GM12872 (cell line): ENCODE measurements around the gene TMEM229B.

Source experiments
- TF ChIP-seq, protein P1 (sequence below): IDR thresholded peaks from 3 replicates; pipeline ENCODE4 v1.5.1; 2011; ENCODE audit warnings: low read depth, mild to moderate bottlenecking, low read length, moderate library complexity; ENCODE audit not compliant: insufficient read depth

TMEM229B gene

DNA sequence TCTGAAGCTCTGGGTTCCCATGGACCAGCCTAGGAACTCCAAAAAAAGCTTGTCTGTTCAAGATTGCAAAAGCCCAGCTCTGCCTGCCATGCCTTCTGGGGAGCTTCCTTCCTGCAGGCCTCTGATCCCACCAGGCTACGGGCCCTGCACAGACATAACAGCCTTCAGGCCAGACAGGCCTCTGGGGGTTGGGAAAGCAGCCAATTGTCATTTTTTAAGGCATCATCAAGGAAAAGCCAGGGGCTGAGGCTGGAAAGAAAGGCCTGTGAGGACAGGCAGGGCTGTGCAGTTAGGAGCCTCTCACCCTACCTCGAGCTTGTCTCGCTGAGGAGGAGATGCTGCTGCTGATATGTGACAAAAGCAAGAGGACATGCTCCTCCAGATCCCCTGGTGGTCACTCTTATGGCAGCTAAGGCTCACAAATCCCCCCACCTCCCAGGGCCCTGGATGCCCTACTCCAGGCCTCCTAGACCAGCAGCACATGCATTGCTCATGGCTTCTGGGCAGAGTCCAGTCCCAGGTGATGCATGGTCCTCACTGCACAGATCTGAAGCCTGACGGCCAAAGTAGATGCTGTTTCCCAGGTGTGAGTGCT, 2.9 kb downstream of the TMEM229B start:
- TF ChIP-seq, protein P1, sequence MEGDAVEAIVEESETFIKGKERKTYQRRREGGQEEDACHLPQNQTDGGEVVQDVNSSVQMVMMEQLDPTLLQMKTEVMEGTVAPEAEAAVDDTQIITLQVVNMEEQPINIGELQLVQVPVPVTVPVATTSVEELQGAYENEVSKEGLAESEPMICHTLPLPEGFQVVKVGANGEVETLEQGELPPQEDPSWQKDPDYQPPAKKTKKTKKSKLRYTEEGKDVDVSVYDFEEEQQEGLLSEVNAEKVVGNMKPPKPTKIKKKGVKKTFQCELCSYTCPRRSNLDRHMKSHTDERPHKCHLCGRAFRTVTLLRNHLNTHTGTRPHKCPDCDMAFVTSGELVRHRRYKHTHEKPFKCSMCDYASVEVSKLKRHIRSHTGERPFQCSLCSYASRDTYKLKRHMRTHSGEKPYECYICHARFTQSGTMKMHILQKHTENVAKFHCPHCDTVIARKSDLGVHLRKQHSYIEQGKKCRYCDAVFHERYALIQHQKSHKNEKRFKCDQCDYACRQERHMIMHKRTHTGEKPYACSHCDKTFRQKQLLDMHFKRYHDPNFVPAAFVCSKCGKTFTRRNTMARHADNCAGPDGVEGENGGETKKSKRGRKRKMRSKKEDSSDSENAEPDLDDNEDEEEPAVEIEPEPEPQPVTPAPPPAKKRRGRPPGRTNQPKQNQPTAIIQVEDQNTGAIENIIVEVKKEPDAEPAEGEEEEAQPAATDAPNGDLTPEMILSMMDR = 0 out of 3 replicates have a peak, but pooled peaks have one; percentile 22

- TF ChIP-seq, protein P1 = no peak
Measured at GRCh38 chr14:67483579-67484285, 4.8 kb downstream of the TMEM229B start.

DNA sequence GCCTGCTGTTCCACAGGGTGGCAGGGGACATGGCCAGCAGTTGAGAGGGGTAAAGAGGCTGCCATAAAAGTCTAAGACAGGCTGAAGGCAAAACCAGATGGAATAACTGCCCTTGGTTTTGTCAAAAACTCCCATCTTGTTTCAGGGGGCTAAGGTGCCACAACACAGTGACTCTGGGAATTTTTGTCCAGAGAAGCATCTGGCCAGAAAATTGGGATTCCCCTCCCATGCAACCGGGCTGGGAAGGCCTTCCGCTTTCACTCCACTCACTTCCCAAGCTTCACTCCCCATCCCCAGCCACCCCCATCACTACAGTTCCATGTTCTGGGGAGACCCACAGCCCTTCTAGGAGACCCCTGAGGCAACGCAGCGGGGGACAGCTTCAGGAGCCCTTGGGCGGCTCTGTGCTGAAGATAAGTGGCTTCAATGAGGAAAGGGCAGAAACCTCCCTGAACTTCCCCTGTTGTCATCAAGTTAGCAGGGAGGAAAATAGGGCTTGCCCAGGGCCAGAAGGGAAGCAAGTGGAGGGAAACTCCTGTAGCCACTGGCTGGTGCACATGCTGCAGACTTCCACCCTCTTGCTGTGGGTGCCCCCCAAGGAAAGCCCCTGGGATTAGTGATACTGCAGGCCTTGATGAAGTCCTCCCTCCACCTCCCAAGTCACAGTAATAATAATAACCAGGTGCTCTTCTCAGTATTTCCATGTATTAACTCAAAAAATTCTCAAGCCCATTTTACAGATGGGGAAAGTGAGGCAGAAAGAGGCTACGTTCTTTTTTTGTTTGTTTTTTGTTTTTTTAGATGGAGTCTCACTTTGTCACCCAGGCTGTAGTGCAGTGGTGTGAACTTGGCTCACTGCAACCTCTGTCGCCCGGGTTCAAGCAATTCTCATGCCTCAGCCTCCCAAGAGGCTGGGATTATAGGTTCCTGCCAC, 6.0 kb downstream of the TMEM229B start:
- TF ChIP-seq, protein P1 = no peak

- TF ChIP-seq, protein P1 = no peak
Measured at GRCh38 chr14:67480011-67480410, 8.5 kb downstream of the TMEM229B start.

DNA sequence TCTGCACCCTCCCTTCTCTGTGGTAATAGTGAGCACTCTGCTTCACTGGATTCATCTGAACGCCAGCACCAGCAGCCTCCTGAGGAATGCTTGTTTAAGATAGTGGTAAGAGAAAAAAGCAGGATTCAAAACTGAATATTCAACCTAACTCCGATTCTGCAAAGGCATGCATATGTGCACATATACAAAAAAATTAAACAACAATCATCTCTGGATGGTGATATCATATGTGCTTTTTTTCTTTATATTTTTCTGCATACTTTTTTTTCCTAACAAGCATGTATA, 9.8 kb downstream of the TMEM229B start:
- TF ChIP-seq, protein P1 = no peak

- TF ChIP-seq, protein P1 = no peak
Measured at GRCh38 chr14:67477926-67478799, 10.4 kb downstream of the TMEM229B start.
